WTC11 (cell line): Measurements from ENCODE around the gene ZNF683. TPM values are rescaled to one million over a fixed set of nuclear protein-coding genes. Genes with fewer than 3 reads are reported as not detected.

Experiments used
- ATAC-seq: fragments of 200-7000 bp; cut with Tn5 transposase; 2 replicates; pipeline ENCODE4 v1.10.0; 2021; ENCODE audit warnings: mild to moderate bottlenecking, moderate library complexity
- CTCF ChIA-PET: fragments of 300-600 bp; sonication (Branson Sonifier 250); formaldehyde crosslinking; loops from one replicate; lab custom pipeline; 2021; ENCODE audit warnings: antibody characterized with exemption; lab: Charles Lee
- POLR2A ChIA-PET: fragments of 350-600 bp; sonication (Branson Sonifier 250); formaldehyde crosslinking; loops from one replicate; lab custom pipeline; 2021; ENCODE audit warnings: antibody characterized with exemption; lab: Charles Lee
- DNase-seq: peaks from one replicate; pipeline ENCODE4 v3.0.0; 2021; ENCODE audit warnings: low spot score
- H3K27ac Mint-ChIP-seq: 2 replicates; pipeline ENCODE4 v1.8.0; 2021; ENCODE audit warnings: mixed read lengths
- H3K27me3 Mint-ChIP-seq: 2 replicates; pipeline ENCODE4 v1.8.0; 2021; ENCODE audit warnings: low read depth, mild to moderate bottlenecking, moderate library complexity, mixed read lengths
- H3K36me3 Mint-ChIP-seq: 2 replicates; pipeline ENCODE4 v1.8.0; 2021; ENCODE audit warnings: mixed read lengths
- H3K4me1 Mint-ChIP-seq: 2 replicates; pipeline ENCODE4 v1.8.0; 2022; ENCODE audit warnings: mixed read lengths
- H3K4me3 Mint-ChIP-seq: 2 replicates; pipeline ENCODE4 v1.8.0; 2021; ENCODE audit warnings: mild to moderate bottlenecking, moderate library complexity, mixed read lengths
- H3K9me3 Mint-ChIP-seq: 2 replicates; pipeline ENCODE4 v1.8.0; 2021; ENCODE audit warnings: mixed read lengths
- ESRRA ChIP-seq: sonication (generic); formaldehyde crosslinking; IDR thresholded peaks from 2 replicates; pipeline ENCODE4 v1.8.1; 2022; ENCODE audit warnings: mild to moderate bottlenecking, missing genetic modification reagents, borderline replicate concordance
- GABPB1 ChIP-seq: sonication (generic); formaldehyde crosslinking; IDR thresholded peaks from 2 replicates; pipeline ENCODE4 v1.8.1; 2023; ENCODE audit warnings: mild to moderate bottlenecking, missing genetic modification reagents
- GTF2I ChIP-seq: fragments of 250-450 bp; sonication (Bioruptor Pico); conservative IDR thresholded peaks from 2 replicates; pipeline ENCODE4 v1.4.0; 2021; ENCODE audit warnings: mild to moderate bottlenecking
- HMGXB4 ChIP-seq: sonication (generic); formaldehyde crosslinking; IDR thresholded peaks from 2 replicates; pipeline ENCODE4 v1.8.1; 2023; ENCODE audit warnings: mild to moderate bottlenecking, moderate library complexity, missing genetic modification reagents
- IRF2 ChIP-seq: sonication (generic); formaldehyde crosslinking; IDR thresholded peaks from 2 replicates; pipeline ENCODE4 v1.8.0; 2022; ENCODE audit warnings: low read depth, missing genetic modification reagents, borderline replicate concordance
- MXD4 ChIP-seq: fragments of 250-450 bp; sonication (Bioruptor Pico); IDR thresholded peaks from 2 replicates; pipeline ENCODE4 v1.8.0; 2021; ENCODE audit warnings: mild to moderate bottlenecking, moderate library complexity, borderline replicate concordance
- MYBL2 ChIP-seq: sonication (generic); formaldehyde crosslinking; IDR thresholded peaks from 2 replicates; pipeline ENCODE4 v1.8.1; 2023; ENCODE audit warnings: mild to moderate bottlenecking, moderate library complexity, missing genetic modification reagents
- NFATC4 ChIP-seq: fragments of 250-450 bp; sonication (Bioruptor Pico); IDR thresholded peaks from 2 replicates; pipeline ENCODE4 v1.9.0; 2021; ENCODE audit warnings: mild to moderate bottlenecking
- NFE2L1 ChIP-seq: sonication (generic); formaldehyde crosslinking; IDR thresholded peaks from 2 replicates; pipeline ENCODE4 v1.8.1; 2023; ENCODE audit warnings: missing genetic modification reagents
- NFYB ChIP-seq: sonication (generic); formaldehyde crosslinking; conservative IDR thresholded peaks from 2 replicates; pipeline ENCODE4 v1.8.0; 2022; ENCODE audit warnings: low read depth, missing genetic modification reagents
- SP1 ChIP-seq: sonication (generic); formaldehyde crosslinking; conservative IDR thresholded peaks from 2 replicates; pipeline ENCODE4 v1.8.1; 2022; ENCODE audit warnings: missing genetic modification reagents
- TCF7 ChIP-seq: sonication (generic); formaldehyde crosslinking; IDR thresholded peaks from 2 replicates; pipeline ENCODE4 v1.8.0; 2022; ENCODE audit warnings: mild to moderate bottlenecking, low read depth, missing genetic modification reagents, moderate library complexity
- TEAD4 ChIP-seq: sonication (generic); formaldehyde crosslinking; IDR thresholded peaks from 2 replicates; pipeline ENCODE4 v1.8.0; 2022; ENCODE audit warnings: mild to moderate bottlenecking, missing genetic modification reagents
- USF1 ChIP-seq: sonication (generic); formaldehyde crosslinking; IDR thresholded peaks from 2 replicates; pipeline ENCODE4 v1.8.0; 2022; ENCODE audit warnings: mild to moderate bottlenecking, missing genetic modification reagents
- ZBTB43 ChIP-seq: sonication (generic); formaldehyde crosslinking; IDR thresholded peaks from 2 replicates; pipeline ENCODE4 v1.8.1; 2023; ENCODE audit warnings: mild to moderate bottlenecking, missing genetic modification reagents
- total RNA-seq: library from RNA; stranded (reverse); gene quantifications from 3 replicates; pipeline ENCODE4 v1.2.3, GENCODE V29; 2021
- TF ChIP-seq, protein P1 (sequence below): sonication (generic); formaldehyde crosslinking; IDR thresholded peaks from 2 replicates; pipeline ENCODE4 v1.8.0; 2022; ENCODE audit warnings: mild to moderate bottlenecking, missing genetic modification reagents
- TF ChIP-seq, protein P2 (sequence below): sonication (generic); formaldehyde crosslinking; conservative IDR thresholded peaks from 2 replicates; pipeline ENCODE4 v1.8.1; 2022; ENCODE audit warnings: mild to moderate bottlenecking, missing genetic modification reagents
- TF ChIP-seq, protein P3 (sequence below): fragments of 250-450 bp; sonication (Bioruptor Pico); conservative IDR thresholded peaks from 2 replicates; pipeline ENCODE4 v1.9.0; 2021; ENCODE audit warnings: mild to moderate bottlenecking
- TF ChIP-seq, protein P4 (sequence below): sonication (generic); formaldehyde crosslinking; IDR thresholded peaks from 2 replicates; pipeline ENCODE4 v1.8.1; 2022; ENCODE audit warnings: missing genetic modification reagents, borderline replicate concordance

ZNF683 gene
- total RNA-seq, 1 experiment from 2014 or later = not detected

- TF ChIP-seq IRF2 (CRISPR knock-in tag) (no peak), NFE2L1 (CRISPR knock-in tag) (no peak), NFYB (no peak)
Observed at GRCh38 chr1:26401891-26402290, 29.3 kb upstream of the ZNF683 start (continued).

GRCh38 chr1:26399034-26399433 lies 26.5 kb upstream of the ZNF683 start:
- CTCF ChIA-PET = interaction anchor here (0.6 to 7.1 kb wide), 5 partner anchors 11 to 123 kb away, joined by 3 to 60 read pairs (median 3); no protein-coding TSS in a partner anchor
- Mint-ChIP-seq H3K36me3 (no peaks in the 10 kb centered on the region), H3K4me1 (no peaks in the 10 kb centered on the region), H3K4me3 (no peak overlapping the region), H3K9me3 (no peaks in the 10 kb centered on the region), H3K27ac (no peak overlapping the region), H3K27me3 (no peaks in the 10 kb centered on the region)
- ATAC-seq (no peak), DNase-seq (no peak)
- TF ChIP-seq TEAD4 = no peak
- TF ChIP-seq ZBTB43 (CRISPR knock-in tag) = no peak
- TF ChIP-seq IRF2 (CRISPR knock-in tag) = no peak
- TF ChIP-seq NFE2L1 (CRISPR knock-in tag) = no peak
- no peak for TF ChIP-seq NFATC4
- TF ChIP-seq, protein P1, sequence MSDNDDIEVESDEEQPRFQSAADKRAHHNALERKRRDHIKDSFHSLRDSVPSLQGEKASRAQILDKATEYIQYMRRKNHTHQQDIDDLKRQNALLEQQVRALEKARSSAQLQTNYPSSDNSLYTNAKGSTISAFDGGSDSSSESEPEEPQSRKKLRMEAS (CRISPR knock-in tag) = no peak
- TF ChIP-seq, protein P2, sequence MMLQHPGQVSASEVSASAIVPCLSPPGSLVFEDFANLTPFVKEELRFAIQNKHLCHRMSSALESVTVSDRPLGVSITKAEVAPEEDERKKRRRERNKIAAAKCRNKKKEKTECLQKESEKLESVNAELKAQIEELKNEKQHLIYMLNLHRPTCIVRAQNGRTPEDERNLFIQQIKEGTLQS (CRISPR knock-in tag) = no peak
- TF ChIP-seq, protein P3, sequence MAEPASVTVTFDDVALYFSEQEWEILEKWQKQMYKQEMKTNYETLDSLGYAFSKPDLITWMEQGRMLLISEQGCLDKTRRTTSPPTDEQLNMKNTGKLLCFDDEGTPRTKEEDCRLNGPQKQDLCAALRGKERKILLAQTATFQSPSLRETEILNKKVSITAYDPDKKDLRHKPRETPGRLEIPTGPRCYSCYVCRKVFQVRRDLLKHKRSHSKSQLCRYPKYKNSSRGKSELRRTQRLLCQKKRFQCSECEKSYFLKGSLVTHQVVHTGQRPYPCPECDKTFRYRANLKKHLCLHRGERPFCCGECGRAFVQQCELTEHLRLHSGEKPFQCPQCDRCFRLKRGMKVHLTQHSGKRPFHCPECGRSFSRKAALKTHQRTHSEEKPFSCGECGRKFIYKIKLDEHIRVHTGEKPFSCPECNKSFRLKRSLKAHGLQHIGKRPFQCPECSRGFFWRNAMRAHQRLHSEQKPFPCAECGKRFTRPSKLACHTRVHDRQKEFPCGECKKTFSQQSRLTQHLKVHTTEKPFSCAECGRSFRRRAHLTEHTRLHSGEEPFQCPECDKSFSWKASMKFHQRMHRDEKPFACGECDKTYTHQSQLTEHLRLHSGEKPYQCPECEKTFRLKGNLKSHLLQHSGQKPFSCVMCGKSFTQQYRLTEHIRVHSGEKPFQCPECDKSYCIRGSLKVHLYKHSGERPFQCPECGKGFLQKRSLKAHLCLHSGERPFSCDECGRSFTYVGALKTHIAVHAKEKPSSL = no peak
- TF ChIP-seq MXD4 (CRISPR knock-in tag) = no peak
- TF ChIP-seq MYBL2 = no peak
- POLR2A ChIA-PET = no interaction called here

GRCh38 chr1:26395754-26396153 lies 23.2 kb upstream of the ZNF683 start:
- TF ChIP-seq TEAD4 (no peak), GTF2I (no peak), TCF7 (no peak), GABPB1 (no peak), HMGXB4 (no peak), SP1 (CRISPR knock-in tag) (no peak), USF1 (CRISPR knock-in tag) (no peak), ESRRA (CRISPR knock-in tag) (no peak)
- TF ChIP-seq, protein P4, sequence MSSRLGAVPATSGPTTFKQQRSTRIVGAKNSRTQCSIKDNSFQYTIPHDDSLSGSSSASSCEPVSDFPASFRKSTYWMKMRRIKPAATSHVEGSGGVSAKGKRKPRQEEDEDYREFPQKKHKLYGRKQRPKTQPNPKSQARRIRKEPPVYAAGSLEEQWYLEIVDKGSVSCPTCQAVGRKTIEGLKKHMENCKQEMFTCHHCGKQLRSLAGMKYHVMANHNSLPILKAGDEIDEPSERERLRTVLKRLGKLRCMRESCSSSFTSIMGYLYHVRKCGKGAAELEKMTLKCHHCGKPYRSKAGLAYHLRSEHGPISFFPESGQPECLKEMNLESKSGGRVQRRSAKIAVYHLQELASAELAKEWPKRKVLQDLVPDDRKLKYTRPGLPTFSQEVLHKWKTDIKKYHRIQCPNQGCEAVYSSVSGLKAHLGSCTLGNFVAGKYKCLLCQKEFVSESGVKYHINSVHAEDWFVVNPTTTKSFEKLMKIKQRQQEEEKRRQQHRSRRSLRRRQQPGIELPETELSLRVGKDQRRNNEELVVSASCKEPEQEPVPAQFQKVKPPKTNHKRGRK = no peak
- no peaks in the 10 kb centered on the region for H3K27me3 Mint-ChIP-seq
- no peak overlapping the region for H3K4me3 Mint-ChIP-seq
- H3K27ac Mint-ChIP-seq = peak overlapping the region; percentile 26; the same call in 1 of the 2 replicates
- H3K36me3 Mint-ChIP-seq = no peaks in the 10 kb centered on the region
- CTCF ChIA-PET = interaction anchor here (0.7 to 7.1 kb wide), 12 partner anchors 10 to 1590 kb away, joined by 3 to 60 read pairs (median 4); partner anchors contain the start of genes CD52, CNKSR1 and LIN28A
- H3K4me1 Mint-ChIP-seq = peaks cover 18% of the 10 kb centered on the region
- POLR2A ChIA-PET = no interaction called here
- ATAC-seq (no peak), DNase-seq (no peak)
- H3K9me3 Mint-ChIP-seq = no peaks in the 10 kb centered on the region
